Measurements from ENCODE around the gene CFB.

The CFB gene

GRCh38 chr6:31899215-31899614 lies 46.7 kb upstream of the CFB start:
- no peak for TF ChIP-seq CTCF (IDR thresholded peaks at IDR 0.05; ENCODE audit: control insufficient read depth, insufficient read depth, low read depth, low read length, missing control alignments)
- DNase-seq (ENCODE audit: low read depth), result no peak
- no peak overlapping the region for H3K4me3 ChIP-seq (ENCODE audit: control insufficient read depth, low read depth, low read length)

- no peak for TF ChIP-seq CTCF (IDR thresholded peaks at IDR 0.05; ENCODE audit: control insufficient read depth, insufficient read depth, low read depth, low read length, missing control alignments)
- DNase-seq (ENCODE audit: low read depth), result no peak
- no peak overlapping the region for H3K4me3 ChIP-seq (ENCODE audit: control insufficient read depth, low read depth, low read length)
These were observed 45.8 kb upstream of the CFB start for GRCh38 chr6:31899882-31900722.

GRCh38 chr6:31900917-31901414 lies 44.9 kb upstream of the CFB start:
- peak overlapping the region; percentile 58 for H3K4me3 ChIP-seq (ENCODE audit: control insufficient read depth, low read depth, low read length)
- no peak for DNase-seq (ENCODE audit: low read depth)
- TF ChIP-seq CTCF (IDR thresholded peaks at IDR 0.05; ENCODE audit: control insufficient read depth, insufficient read depth, low read depth, low read length, missing control alignments), result no peak

- no peak for TF ChIP-seq CTCF (IDR thresholded peaks at IDR 0.05; ENCODE audit: control insufficient read depth, insufficient read depth, low read depth, low read length, missing control alignments)
- DNase-seq (ENCODE audit: low read depth), result no peak
- peak overlapping the region; percentile 58 for H3K4me3 ChIP-seq (ENCODE audit: control insufficient read depth, low read depth, low read length)
These were observed 44.4 kb upstream of the CFB start for GRCh38 chr6:31901415-31901952.

GRCh38 chr6:31901953-31902643 lies 43.8 kb upstream of the CFB start, which contains the start of gene ZBTB12:
Gene ZBTB12 (minus strand): TSS chr6:31902086. CDS start chr6:31901305, 781 bp downstream.
- TF ChIP-seq CTCF (IDR thresholded peaks at IDR 0.05; ENCODE audit: control insufficient read depth, insufficient read depth, low read depth, low read length, missing control alignments), result no peak
- DNase-seq (ENCODE audit: low read depth), result peak; percentile 88
- peak within 1 kb of the TSS; percentile 58 for H3K4me3 ChIP-seq (ENCODE audit: control insufficient read depth, low read depth, low read length)

GRCh38 chr6:31903957-31904356 lies 41.9 kb upstream of the CFB start:
- no peak for DNase-seq (ENCODE audit: low read depth)
- no peak for TF ChIP-seq CTCF (IDR thresholded peaks at IDR 0.05; ENCODE audit: control insufficient read depth, insufficient read depth, low read depth, low read length, missing control alignments)
- no peak overlapping the region for H3K4me3 ChIP-seq (ENCODE audit: control insufficient read depth, low read depth, low read length)

All from AG09309 (cell line).